ENCODE data around the gene CEP85L.

DNA sequence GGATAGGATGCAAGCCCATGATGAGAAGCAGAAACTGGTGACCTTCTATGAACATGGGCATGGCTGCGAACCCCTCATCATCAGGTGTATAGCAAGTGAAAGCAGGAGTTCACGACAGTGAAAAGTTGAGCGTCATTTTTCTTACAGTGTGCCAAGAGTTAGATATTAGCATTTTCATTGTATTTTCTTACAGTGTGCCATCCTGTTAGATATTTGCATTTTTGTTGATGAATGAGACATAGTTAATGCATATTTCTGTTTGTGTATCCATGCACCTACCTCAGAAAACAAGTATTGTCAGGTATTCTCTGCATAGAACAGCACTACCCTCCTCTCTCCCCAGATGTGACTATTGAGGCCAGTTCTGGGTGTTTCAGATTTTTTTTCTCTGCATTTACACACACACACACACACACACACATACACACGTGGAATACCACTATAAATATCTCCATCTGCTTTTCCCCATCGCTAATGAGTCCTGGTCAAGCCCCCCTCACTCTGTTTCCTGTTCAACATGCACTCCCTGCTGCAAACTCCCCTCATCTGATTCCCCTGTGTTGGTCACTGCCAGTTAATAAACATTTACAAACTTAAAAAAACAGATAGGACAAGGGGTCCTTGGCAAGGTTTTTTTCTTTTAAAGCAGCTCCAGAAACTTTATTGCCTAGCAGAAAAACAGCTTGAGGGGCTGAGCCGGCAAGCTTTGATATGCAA lies 61.6 kb downstream of the CEP85L start:
- no peak for TF ChIP-seq POLR2A (IDR thresholded peaks at IDR 0.05)
- TF ChIP-seq, protein P1, sequence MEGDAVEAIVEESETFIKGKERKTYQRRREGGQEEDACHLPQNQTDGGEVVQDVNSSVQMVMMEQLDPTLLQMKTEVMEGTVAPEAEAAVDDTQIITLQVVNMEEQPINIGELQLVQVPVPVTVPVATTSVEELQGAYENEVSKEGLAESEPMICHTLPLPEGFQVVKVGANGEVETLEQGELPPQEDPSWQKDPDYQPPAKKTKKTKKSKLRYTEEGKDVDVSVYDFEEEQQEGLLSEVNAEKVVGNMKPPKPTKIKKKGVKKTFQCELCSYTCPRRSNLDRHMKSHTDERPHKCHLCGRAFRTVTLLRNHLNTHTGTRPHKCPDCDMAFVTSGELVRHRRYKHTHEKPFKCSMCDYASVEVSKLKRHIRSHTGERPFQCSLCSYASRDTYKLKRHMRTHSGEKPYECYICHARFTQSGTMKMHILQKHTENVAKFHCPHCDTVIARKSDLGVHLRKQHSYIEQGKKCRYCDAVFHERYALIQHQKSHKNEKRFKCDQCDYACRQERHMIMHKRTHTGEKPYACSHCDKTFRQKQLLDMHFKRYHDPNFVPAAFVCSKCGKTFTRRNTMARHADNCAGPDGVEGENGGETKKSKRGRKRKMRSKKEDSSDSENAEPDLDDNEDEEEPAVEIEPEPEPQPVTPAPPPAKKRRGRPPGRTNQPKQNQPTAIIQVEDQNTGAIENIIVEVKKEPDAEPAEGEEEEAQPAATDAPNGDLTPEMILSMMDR (IDR thresholded peaks at IDR 0.05) = no peak
